ENCODE measurements around the gene TRPM2. TPM values are rescaled to one million over a fixed set of nuclear protein-coding genes. Genes with fewer than 3 reads are reported as not detected.
"Not testable (repeated sequence)": the region's sequence is repeated elsewhere in the genome, so short reads cannot be mapped to it uniquely, and the experiment has no call there.

Gene TRPM2
- polyA plus RNA-seq, 3 donors from 2014 or later = 3.0 to 11.1 (median 4.4) TPM

DNA sequence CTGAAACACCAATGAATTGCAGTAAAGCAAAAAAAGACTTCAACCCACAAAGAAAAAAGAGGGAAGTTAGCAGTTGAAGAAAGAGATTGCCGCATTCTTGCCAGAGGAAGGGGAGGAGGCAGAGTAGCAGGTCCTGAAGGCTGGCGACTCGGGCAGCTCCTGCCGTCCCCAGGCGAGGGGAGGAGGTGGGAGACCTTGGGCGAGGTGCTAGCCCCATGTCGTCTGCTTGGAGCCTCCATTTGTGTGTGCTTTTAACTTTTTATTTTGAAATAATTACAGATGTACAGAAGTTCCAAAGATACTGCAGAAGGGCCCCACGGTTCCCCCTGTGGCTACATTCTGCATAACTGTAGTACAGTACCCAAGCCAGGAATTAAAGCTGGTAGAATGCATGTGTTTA is 6.7 kb downstream of the TRPM2 start:
- Mint-ChIP-seq H3K27ac (peak overlapping the region in 1 of 6 donors; percentile 35), H3K4me1 (peaks cover 27 to 29% of the 10 kb centered on the region in 2 donors), H3K27me3 (ENCODE audit: low read depth in 3 of 3) (peaks cover 0 to 2% (median 0%) of the 10 kb centered on the region in 3 donors), H3K4me3 (peak overlapping the region in 1 of 5 donors; percentile 59), H3K9me3 (peaks cover 0 to 9% (median 2%) of the 10 kb centered on the region in 6 donors), H3K36me3 (peaks cover 17 to 43% (median 33%) of the 10 kb centered on the region in 3 donors)
- DNase-seq = no peak

DNA sequence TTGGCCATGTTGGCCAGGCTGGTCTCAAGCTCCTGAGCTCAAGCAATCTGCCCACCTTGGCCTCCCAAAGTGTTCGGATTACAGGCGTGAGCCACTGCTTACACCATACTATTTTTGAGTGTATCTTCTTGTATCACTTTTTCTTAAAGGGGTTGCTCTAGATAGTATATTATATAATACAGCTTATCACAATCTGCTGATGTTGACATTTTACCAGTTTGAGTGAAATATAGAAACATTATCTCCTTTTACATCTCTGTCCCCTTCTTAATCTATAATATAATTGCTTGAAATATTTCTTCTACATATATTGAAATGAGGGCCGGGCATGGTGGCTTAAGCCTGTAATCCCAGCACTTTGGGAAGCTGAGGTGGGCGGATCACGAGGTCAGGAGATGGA is 8.5 kb downstream of the TRPM2 start:
- not testable (repeated sequence) for H3K27ac Mint-ChIP-seq; H3K9me3 Mint-ChIP-seq; H3K4me3 Mint-ChIP-seq; DNase-seq; H3K27me3 Mint-ChIP-seq (ENCODE audit: low read depth in 3 of 3)
- Mint-ChIP-seq H3K4me1 (peaks cover 13 to 17% of the 10 kb centered on the region in 2 donors), H3K36me3 (peaks cover 14 to 27% (median 23%) of the 10 kb centered on the region in 3 donors)

DNA sequence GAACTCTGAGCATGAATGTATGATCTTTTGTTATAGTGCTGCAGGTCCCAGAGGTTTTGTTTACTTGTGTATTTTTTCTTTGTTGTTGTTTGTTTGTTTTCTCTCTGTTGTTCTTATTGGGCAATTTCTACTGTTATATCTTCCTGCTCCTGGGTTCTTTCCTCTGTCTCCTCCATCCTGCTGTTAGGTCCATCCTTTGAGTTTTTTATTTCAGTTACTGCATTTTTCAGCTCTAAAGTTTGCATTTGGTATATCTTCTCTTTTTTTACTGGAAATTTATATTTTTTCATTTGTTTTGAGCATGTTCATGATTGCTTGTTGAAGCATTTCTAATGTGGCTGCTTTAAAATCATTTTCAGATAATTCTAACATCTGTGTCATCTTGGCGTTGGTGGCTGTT is 9.9 kb downstream of the TRPM2 start:
- Mint-ChIP-seq H3K36me3 (peaks cover 19 to 31% (median 24%) of the 10 kb centered on the region in 3 donors), H3K4me1 (peaks cover 17 to 18% of the 10 kb centered on the region in 2 donors), H3K27ac (no peak overlapping the region), H3K4me3 (no peak overlapping the region), H3K9me3 (peaks cover 0 to 9% (median 2%) of the 10 kb centered on the region in 6 donors), H3K27me3 (ENCODE audit: low read depth in 3 of 3) (peaks cover 0 to 2% (median 0%) of the 10 kb centered on the region in 3 donors)
- DNase-seq = no peak

DNA sequence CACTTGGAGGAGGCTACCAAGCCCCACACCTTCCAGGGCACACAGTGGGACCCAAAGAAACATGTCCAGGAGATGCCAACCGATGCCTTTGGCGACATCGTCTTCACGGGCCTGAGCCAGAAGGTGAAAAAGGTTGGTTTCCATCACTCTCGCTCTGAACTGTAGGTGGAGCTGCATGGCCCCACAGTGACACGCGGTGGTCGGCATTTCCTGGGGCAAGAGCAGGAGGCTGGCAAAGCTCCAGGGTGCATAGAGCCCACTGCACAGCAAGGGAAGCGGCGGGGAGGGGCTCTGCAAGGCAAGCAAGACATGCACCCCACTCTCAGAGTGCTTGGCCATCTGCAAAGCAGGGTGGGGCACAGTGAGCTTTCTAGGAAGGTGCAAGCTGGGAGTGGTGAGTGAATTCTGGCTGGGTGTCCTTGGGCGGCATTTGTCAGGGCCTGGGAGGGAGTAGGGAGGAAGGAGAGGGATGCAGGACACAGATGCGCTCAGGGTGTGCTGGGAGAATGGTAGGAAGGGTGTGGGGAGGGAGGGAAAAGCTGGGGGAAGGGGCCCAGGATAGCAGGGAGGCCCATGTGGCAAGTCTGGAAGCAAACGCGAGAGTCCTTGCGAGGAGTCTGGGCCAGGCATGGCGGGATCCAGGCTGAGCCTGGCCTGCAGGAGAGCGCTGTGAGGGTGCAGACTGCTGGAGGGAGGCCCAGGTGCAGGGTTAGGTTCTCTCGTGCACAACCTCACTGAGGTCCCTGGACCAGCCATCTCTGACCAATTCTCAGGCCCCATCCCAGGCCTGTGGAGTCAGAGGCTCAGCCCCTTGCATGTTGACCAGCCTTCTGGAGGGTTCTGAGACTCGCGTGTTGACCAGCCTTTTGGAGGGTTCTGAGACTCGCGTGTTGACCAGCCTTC is 11.0 kb downstream of the TRPM2 start:
- Mint-ChIP-seq H3K4me3 (no peak overlapping the region), H3K27ac (no peak overlapping the region), H3K4me1 (peaks cover 17 to 18% of the 10 kb centered on the region in 2 donors), H3K27me3 (ENCODE audit: low read depth in 3 of 3) (peaks cover 0 to 3% (median 2%) of the 10 kb centered on the region in 3 donors), H3K36me3 (peaks cover 13 to 25% (median 16%) of the 10 kb centered on the region in 3 donors), H3K9me3 (peaks cover 0 to 9% (median 2%) of the 10 kb centered on the region in 6 donors)
- no peak for DNase-seq

DNA sequence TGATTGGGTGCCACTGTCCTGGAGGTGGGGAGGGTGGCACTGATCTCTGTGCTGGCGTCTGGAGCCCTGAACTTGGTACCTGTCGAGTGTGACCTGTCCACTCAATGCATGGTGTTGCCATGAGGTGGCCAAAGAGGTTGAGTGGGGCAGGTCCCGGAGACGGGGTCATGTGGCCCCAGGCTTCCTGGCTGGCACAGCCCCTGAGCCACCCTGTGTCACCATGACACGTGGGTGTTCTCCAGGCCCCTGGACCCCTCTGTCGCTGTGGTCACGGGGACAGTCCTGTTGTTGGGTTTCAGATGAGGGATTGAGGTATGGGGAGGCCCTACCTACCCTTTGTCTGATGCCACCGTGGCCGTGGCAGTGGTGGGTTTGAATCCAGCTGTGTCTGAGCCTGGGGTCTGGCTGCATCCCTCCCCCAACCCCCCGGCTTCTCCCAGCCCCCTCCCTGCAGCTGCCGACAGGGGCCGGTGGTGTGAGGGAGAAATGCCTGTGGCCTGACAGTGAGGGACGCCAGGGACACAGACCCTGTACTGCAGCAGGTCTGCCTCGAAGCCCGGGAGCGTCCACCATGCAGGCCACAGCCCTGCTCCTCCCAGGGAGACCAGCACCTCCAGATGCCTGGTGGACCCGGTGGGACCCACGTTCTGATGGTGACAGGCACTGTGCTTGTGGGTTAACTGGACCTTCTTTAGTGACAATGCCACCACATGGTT is 12.0 kb downstream of the TRPM2 start:
- H3K4me1 Mint-ChIP-seq = peaks cover 10 to 13% of the 10 kb centered on the region in 2 donors
- peaks cover 0 to 9% (median 2%) of the 10 kb centered on the region in 6 donors for H3K9me3 Mint-ChIP-seq
- H3K4me3 Mint-ChIP-seq = no peak overlapping the region
- no peak for DNase-seq
- no peak overlapping the region for H3K27ac Mint-ChIP-seq
- peaks cover 12 to 23% (median 15%) of the 10 kb centered on the region in 3 donors for H3K36me3 Mint-ChIP-seq
- H3K27me3 Mint-ChIP-seq (ENCODE audit: low read depth in 3 of 3) = peaks cover 0 to 3% (median 0%) of the 10 kb centered on the region in 3 donors

DNA sequence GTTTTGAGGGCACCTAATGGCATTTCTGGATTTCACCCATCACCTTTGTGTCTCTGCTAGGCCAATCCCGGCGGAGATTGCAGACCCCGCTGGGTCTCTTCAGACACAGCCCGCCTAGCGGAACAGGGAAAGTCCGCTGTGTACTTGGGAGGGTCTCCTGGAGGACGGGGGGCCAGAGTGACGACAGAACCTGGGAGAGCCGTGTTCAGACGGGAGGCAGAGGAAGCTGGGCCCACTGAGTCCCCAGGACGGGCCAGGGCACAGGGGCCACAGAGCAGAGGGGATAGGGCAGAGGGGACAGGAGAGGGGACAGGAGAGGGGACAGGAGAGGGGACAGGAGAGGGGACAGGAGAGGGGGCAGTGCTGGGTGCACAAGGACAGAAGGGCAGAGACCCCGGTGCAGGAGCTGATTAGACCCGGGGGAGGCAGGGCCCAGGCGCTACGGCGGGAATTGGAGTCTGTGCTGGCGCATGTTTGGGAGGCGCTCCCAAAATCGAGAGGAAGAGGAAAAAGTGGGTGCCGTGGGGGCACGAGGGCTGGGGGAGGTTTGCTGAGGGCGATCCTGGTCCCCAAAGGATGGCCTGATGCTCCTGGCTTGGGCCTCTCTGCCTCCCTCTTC is 12.7 kb downstream of the TRPM2 start:
- Mint-ChIP-seq H3K4me3 (no peak overlapping the region), H3K4me1 (peaks cover 5 to 11% of the 10 kb centered on the region in 2 donors), H3K27ac (no peak overlapping the region), H3K27me3 (ENCODE audit: low read depth in 3 of 3) (peaks cover 0 to 3% (median 1%) of the 10 kb centered on the region in 3 donors), H3K36me3 (peaks cover 12 to 23% (median 18%) of the 10 kb centered on the region in 3 donors), H3K9me3 (peaks cover 0 to 9% (median 2%) of the 10 kb centered on the region in 6 donors)
- DNase-seq = no peak

DNA sequence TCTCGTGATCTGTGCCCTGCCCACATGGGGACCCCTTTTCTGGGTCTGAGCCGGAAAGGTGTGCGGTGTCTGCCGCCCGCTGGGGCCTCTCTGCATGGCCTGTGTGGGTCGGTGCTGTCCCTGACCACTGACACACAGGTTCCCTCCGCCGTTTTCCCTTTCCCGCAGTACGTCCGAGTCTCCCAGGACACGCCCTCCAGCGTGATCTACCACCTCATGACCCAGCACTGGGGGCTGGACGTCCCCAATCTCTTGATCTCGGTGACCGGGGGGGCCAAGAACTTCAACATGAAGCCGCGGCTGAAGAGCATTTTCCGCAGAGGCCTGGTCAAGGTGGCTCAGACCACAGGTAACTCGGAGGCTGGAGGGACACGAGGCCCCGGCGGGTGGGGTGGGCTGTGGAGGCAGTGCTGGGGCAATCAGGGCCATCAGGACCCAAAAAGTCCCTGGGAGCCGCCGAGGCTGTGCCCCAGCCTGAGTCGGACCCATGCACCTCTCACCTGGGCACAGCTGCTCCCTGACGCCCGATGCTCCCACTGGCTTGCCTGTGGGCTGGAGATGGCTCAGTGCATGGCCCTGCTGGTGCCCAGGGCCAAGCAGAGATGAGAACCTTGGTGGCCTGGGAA is 13.3 kb downstream of the TRPM2 start:
- no peak for DNase-seq
- Mint-ChIP-seq H3K27ac (no peak overlapping the region), H3K4me1 (peaks cover 9 to 11% of the 10 kb centered on the region in 2 donors), H3K36me3 (peaks cover 16 to 27% (median 20%) of the 10 kb centered on the region in 3 donors), H3K9me3 (peaks cover 0 to 9% (median 2%) of the 10 kb centered on the region in 6 donors), H3K27me3 (ENCODE audit: low read depth in 3 of 3) (peaks cover 0 to 5% (median 1%) of the 10 kb centered on the region in 3 donors), H3K4me3 (no peak overlapping the region)

DNA sequence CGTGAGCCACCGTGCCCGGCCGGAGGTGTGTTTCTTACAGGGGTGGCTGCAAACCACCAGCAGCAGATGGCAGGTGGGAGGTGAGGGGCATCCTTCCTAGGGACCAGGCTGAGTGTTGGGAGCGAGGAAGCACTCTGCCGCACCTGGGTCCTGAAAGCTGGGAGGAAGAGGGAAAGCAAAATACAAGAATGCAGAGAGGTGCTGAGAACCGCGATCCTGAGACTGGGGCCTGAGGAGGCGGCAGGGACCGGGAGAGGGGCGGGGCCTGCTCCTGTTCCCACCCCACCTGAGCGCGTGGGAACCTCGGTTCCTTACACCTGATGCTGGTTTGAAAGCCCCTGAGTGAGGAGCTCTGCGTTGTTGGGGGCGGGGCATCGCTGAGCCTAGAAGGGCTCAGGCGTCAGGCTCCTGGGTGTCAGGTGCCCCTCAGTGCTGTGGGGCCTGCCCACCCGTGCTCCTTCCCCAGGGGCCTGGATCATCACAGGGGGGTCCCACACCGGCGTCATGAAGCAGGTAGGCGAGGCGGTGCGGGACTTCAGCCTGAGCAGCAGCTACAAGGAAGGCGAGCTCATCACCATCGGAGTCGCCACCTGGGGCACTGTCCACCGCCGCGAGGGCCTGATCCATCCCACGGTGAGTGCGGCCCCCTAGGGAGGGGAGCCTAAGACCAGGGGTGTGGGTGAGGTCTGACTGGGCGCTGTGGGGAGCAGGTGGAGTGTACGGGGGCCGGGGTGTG is 15.5 kb downstream of the TRPM2 start:
- no peaks in the 10 kb centered on the region for H3K9me3 Mint-ChIP-seq
- DNase-seq = peak in 2 of 3 donors; percentile 25 to 29
- H3K4me1 Mint-ChIP-seq = peaks cover 22 to 31% of the 10 kb centered on the region in 2 donors
- peak overlapping the region in 1 of 5 donors; percentile 42 for H3K4me3 Mint-ChIP-seq
- H3K27ac Mint-ChIP-seq = no peak overlapping the region
- H3K27me3 Mint-ChIP-seq (ENCODE audit: low read depth in 3 of 3) = peaks cover 0 to 6% (median 5%) of the 10 kb centered on the region in 3 donors
- peaks cover 17 to 35% (median 28%) of the 10 kb centered on the region in 3 donors for H3K36me3 Mint-ChIP-seq

DNA sequence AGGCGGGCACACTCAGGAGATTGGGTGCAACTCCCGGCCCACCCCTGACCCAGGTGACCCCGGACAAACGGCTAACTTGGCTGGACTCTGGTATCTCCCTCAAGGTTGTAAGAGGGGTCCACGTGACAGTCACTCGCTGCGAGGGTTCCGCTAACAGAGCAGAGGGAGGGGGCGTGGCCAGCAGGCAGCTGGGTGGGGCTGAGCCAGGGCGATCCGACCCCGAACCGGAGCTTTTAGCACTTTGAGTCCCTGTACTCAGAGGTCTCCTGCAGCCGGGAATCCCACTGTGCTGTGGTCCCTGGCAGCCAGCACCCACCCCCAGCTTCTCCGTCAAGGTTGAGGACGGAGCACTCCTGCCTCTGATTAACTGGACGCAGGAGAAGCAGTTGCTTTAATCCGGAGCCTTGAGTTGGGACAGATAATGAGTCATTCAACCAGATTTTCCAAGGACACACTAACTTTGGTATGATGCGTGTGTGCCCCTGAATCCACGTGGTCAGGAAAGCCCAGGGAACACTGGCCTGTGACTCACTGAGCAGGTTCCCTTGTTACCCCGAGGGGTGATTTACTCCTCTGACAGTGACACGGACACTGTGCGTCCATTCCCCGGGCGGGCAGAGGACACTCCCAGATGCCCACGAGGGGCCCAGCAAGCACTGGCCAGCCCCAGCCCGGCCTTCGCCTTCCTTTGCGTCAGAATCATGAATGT is 16.8 kb downstream of the TRPM2 start:
- peaks cover 0 to 3% (median 0%) of the 10 kb centered on the region in 6 donors for H3K9me3 Mint-ChIP-seq
- H3K36me3 Mint-ChIP-seq = peaks cover 20 to 39% (median 33%) of the 10 kb centered on the region in 3 donors
- peak in 1 of 3 donors; percentile 15 for DNase-seq
- no peak overlapping the region for H3K4me3 Mint-ChIP-seq
- H3K27ac Mint-ChIP-seq = no peak overlapping the region
- H3K27me3 Mint-ChIP-seq (ENCODE audit: low read depth in 3 of 3) = peaks cover 1 to 11% (median 8%) of the 10 kb centered on the region in 3 donors
- H3K4me1 Mint-ChIP-seq = peaks cover 32 to 44% of the 10 kb centered on the region in 2 donors

DNA sequence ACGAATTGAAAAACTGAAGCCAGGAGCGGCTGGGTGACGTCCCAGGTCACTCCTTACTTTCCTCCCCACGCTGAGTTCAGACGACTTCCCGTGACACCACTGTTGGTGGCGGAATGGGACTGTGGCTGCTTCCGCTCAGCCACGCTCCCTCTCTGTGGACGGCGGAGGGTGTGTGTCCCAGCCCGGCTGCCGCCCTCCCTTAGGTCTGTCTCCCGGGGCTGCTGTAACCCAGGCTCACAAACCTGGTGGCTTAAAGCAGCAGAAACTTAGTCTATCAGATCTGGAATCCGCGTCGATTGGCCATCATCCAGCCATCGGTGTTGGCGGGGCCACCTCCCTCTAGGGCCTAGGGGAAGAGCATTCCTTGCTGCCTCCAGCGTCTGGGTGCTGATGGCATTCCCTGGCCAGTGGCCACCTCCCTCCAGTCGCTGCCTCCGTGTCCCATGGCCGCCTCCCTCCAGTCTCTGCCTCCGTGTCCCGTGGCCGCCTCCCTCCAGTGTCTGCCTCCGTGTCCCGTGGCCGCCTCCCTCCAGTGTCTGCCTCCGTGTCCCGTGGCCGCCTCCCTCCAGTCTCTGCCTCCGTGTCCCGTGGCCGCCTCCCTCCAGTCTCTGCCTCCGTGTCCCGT is 17.5 kb downstream of the TRPM2 start:
- H3K27ac Mint-ChIP-seq = no peak overlapping the region
- H3K4me1 Mint-ChIP-seq = peaks cover 39 to 51% of the 10 kb centered on the region in 2 donors
- no peak for DNase-seq
- H3K4me3 Mint-ChIP-seq = peak overlapping the region in 2 of 5 donors; percentile 15 to 35
- H3K27me3 Mint-ChIP-seq (ENCODE audit: low read depth in 3 of 3) = peaks cover 3 to 18% (median 12%) of the 10 kb centered on the region in 3 donors
- peaks cover 0 to 5% (median 0%) of the 10 kb centered on the region in 6 donors for H3K9me3 Mint-ChIP-seq
- H3K36me3 Mint-ChIP-seq = peaks cover 26 to 43% (median 40%) of the 10 kb centered on the region in 3 donors

DNA sequence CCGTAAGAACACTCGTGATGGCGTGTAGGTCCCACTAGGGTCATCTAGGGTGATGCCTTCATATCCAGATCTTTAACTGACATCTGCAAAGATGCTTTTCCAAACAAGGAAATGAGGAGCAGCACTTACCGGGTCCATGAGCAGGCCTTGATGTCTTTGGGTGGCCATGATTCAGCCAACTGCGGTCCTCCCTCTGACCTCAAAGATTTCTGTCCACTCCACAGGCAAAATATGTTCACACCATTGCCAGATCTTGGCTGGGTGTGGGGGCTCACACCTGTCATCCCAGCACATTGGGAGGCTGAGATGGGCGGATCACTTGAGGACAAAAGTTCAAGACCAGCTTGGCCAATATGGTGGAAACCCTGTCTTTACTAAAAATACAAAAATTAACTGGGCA is 18.2 kb downstream of the TRPM2 start:
- Mint-ChIP-seq H3K36me3 (peaks cover 28 to 50% (median 47%) of the 10 kb centered on the region in 3 donors), H3K27ac (no peak overlapping the region), H3K4me3 (no peak overlapping the region), H3K27me3 (ENCODE audit: low read depth in 3 of 3) (peaks cover 3 to 19% (median 12%) of the 10 kb centered on the region in 3 donors), H3K4me1 (peaks cover 46 to 58% of the 10 kb centered on the region in 2 donors), H3K9me3 (peaks cover 0 to 5% (median 0%) of the 10 kb centered on the region in 6 donors)
- no peak for DNase-seq
